Stimulated activated CD4-positive, alpha-beta T cell treated with anti-CD3 and anti-CD28 coated beads, Interleukin-12 subunit alpha, Interleukin-12 subunit beta, amount 100 ng/mL, for 48 hours (primary cell): ENCODE results near the gene FOXP1.

Experiments
- DNase-seq, 3 donors: peaks; one replicate each; pipeline ENCODE4 v3.0.0-alpha.2; 2020; ENCODE audit warnings: low read depth in 2 of 3, low spot score in 1 of 3

Gene FOXP1

GRCh38 chr3:71510510-71510909 is 73.0 kb downstream of the FOXP1 start:
- DNase-seq, result no peak

DNA sequence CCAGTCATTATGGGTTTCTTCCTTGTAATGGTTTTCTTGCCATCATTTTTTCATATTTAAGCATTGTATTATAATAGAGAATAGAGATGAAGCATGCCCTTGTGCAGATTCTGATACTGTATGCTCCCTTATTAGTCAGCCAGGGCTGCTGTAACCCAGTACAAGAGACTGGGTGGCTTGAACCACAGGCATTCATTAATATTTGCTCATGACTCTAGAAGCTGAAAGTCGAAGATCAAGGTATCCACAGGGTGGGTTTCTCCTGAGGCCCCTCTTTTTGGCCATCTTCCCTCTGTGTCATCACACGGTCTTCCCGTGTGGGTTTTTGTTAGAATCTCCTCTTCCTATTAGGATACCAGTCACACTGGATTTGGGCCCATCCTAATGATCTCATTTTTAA is 74.5 kb downstream of the FOXP1 start:
- DNase-seq, result no peak

- no peak for DNase-seq
Measured at GRCh38 chr3:71505767-71506350, 77.7 kb downstream of the FOXP1 start.

DNA sequence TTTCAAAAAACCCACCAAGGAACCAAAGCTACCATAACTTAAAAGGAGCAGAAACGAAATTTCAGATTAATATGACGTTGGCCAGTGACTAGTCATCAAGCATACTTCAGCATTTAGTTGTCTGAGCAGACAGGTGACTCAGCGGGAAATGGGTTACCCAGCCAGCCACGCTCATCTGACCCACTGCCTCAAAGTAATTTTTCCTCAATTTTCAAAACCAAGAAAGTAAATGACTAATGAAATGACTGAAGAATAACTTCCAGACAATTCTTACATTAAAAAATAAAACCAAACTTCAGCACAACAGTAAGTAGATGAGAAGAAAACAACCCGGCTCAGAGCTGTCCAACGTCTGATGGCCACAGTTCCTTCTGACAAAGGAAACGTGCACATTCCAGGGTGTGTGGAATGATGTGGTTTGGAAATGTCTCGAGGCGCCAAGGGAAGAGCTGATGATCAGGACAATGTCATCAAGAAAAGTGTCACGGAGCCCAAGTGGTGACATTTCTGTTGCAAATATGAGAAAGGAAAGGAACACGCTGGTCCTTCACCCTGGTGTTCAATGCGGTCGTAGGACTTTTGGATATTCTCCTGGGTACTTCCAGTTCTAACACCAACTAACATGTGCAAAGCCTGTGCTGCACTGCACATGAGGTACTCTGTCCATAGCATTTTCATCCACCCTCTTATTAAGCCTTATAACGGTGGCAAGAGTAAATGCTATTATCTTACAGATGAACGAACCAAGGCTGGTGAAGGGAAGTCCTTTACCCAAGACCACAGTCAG is 79.1 kb downstream of the FOXP1 start:
- DNase-seq, result no peak

DNA sequence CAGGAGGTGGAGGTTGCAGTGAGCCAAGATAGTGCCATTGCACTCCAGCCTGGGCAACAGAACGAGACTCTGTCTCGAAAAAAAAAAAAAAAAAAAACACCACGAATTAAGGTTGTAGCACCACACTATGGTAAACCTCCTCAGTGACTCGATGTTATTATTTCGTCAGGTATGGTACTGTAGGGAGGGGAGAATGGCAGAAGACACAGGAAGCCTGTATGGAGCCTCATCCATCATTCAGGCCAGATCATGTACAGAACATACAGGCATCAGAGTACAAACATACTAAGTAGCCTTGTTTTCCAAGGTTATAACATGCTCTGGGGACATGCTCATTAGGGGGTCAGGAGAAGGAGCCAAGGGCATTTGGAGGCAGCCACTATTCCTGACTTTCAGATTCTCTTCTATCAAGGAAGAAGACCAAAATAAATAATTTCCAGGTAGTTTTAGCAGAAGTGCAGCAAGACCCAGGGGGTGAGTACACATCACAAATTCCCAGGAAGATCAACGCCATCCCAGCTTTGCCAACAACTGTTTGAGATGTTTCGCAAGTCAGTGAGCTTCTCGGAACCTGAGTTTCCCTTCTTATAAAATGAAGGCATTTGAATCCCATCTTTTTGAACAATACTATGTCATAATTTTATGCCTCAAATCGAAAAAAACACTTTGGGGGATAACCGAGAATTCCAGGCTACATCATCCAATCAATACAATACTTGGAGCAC is 79.8 kb downstream of the FOXP1 start:
- DNase-seq, result no peak

DNA sequence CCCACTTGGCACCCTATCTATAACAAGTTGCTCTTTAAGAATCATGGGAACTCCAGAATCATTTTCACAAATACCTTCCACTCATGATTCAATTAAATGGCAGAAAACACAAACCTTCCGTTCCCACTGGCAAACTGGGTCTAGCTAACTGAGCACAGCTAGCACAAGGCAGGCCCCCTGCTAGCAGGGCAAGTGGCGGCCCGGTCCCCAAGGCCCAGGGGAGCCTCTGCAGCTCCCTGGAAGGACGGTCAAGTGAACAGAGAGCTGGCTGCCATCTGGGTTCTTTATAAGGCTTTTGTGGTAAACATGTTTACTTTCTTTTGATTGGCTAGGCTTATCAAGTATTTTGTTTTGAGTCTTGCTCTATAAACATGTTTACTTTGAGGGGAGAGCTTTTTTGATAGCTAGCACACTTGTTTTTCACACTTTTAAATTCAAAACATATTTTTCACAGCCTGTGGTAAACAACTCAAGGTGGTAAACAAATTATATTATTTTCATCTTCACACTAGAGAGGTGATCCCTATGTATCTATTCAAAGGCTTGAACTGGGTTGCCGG is 81.4 kb downstream of the FOXP1 start:
- no peak for DNase-seq

DNA sequence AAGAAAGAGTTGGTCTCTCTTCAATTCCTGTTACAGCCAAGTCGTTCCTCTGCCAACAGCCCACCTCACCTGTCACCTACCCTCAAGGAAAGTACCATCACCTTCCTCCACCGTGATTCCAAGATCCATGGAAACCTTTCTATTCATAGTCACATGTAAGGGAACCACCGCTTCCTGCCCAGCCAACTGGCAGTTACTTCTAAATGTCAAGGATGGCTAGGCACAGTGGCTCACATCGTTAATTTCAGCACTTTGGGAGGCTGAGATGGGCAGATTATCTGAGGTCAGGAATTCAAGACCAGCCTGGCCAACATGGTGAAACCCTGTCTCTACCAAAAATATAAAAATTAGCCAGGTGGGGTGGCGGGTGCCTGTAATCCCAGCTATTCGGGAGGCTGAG is 82.8 kb downstream of the FOXP1 start:
- no peak for DNase-seq

DNA sequence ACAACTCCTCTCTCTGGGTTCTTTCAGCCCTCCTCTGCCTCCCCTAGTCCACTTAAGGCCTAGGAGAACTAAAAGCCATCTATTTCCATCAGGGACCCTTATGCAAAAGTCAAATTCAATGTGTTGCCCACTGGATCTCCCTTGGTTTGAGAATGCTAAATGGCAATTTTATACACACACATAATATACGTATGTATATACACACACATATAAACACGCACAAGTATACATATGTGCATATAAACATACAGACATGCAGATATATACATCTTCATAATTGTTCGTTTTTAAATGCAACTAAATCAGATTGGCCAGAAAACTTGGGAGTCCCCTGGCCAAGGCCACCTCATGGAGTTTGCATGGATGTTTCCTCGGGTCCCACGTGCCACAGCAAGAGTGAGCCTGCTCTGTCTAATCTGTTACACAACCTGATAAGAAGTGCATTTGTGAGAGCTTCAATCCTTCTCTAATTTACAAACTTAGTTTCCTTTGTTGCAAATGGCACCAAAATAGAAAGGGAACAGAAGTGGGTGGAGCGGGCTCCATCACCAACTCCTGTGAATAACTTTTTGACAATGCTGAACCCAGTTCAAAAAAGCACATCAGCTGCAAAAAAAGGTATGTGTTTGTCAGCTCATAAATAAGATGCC is 84.2 kb downstream of the FOXP1 start:
- no peak for DNase-seq

DNA sequence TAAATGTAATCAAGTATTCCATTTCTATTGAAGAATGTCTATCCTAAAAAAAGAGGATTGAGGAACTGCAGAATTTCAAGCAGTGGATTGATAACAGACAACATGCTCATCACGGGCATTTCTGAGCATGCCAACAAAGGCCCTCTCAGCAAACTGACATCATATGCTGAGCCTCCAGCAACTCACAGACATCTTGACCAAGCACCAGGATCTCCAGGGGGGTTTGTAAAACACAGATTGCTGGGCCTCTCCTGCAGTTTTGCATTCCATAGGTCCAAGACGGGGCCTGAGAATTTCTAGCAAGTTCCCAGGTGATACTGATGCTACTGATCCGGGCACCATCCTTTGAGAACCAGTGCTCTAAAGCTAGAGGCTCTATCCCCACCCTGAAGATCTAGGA is 85.0 kb downstream of the FOXP1 start:
- no peak for DNase-seq

- DNase-seq, result no peak
Measured at GRCh38 chr3:71497971-71498444, 85.5 kb downstream of the FOXP1 start.

GRCh38 chr3:71497367-71497897 is 86.1 kb downstream of the FOXP1 start:
- DNase-seq, result no peak

- DNase-seq, result no peak
Measured at GRCh38 chr3:71495708-71496472, 87.6 kb downstream of the FOXP1 start.

DNA sequence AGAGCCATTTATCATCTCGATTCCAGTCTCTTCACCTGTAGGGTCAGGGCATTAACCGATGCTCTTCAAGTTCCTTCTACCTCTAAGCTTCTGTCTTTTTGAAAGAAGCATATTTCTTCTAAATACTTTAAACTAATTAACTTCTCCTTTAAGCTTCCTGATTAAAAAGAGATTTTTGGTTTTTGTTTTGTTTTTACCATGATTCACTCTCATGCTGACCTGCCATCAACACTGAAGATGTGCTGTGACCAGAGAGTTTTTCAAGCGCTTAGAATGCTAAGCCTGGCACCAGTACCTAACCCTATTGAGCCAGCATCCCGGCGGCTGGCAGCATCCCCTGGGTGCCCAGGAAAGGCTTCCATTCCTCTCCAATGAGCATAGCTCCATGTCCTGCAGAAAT is 89.3 kb downstream of the FOXP1 start:
- no peak for DNase-seq

DNA sequence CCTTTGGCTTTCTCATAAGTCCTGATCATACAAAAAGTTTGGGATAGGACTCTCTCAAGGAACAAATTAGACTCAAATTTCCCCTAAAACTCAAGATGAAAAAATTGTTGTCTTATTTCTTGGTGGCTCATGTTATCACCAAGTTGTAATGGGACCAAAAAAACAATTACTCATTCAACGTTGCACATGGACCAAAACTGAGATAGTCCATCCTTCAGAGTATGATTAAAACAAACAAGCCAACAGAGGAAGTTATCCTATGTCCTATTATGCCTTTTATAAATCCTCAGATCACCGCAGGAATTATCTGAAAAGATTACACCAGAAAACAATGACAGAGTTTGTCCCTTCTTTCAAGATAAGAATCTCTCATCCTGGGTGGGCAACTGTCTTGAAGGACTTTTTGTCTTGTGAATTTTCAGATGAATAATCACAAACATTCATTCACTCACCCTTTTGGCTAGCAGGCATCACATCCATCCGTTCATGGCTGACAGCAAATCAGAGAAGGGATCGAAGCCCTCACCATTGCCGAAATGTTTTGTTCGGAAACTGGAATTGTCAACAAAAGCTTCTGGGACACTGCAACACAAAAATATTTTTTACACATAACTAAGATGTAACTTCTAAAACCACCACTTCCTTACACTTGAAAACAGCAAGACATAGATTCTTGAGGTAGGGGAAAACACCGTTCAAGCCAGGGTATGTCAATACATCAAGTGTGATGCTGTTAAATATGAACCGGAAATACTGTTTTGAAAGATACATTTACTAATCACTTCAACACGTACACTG is 90.4 kb downstream of the FOXP1 start:
- no peak for DNase-seq

GRCh38 chr3:71492566-71492965 is 91.0 kb downstream of the FOXP1 start:
- no peak for DNase-seq

- no peak for DNase-seq
Measured at GRCh38 chr3:71491154-71491752, 92.3 kb downstream of the FOXP1 start.

DNA sequence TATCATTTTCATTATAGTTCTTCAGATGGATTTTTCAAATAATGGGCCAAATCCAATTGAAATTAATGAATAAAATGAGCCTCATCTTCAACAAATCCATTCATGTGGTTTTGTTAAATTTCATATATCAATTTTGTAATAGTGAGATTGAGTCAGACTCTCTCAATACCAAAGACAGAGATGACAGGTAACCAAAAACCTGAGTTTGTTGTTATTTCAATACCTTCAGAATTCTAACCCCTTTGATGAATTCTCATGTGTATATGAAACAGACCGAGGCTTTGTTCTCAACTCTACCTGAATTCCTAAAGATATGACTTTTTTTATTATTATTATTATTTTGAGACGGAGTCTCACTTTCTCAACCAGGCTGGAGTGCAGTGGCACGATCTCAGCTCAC is 92.8 kb downstream of the FOXP1 start:
- DNase-seq, result no peak

- no peak for DNase-seq
Measured at GRCh38 chr3:71489315-71489761, 94.2 kb downstream of the FOXP1 start.

- DNase-seq, result no peak
Measured at GRCh38 chr3:71488882-71489281, 94.6 kb downstream of the FOXP1 start.
